SK-N-SH (cell line): ENCODE measurements around the gene GOPC. TPM values are rescaled to one million over a fixed set of nuclear protein-coding genes. Genes with fewer than 3 reads are reported as not detected.

ENCODE experiments used
- CTCF ChIA-PET: fragments of 300-600, 350-600 bp; formaldehyde crosslinking; extraction: SDS; loops from one replicate; lab custom pipeline; 2021; lab: Yijun Ruan, JAX
- POLR2A ChIA-PET: fragments of 350-600 bp; sonication (Branson Sonifier 250); formaldehyde crosslinking; extraction: SDS; loops from one replicate; lab custom pipeline; 2020; ENCODE audit warnings: antibody characterized with exemption, inconsistent platforms; lab: Yijun Ruan, JAX
- DNase-seq: peaks from one replicate; pipeline ENCODE4 v3.0.0; 2012
- H2AFZ ChIP-seq: fragments of 200-600 bp; sonication (generic); 2 replicates; pipeline ENCODE4 v1.8.1; 2016; ENCODE audit warnings: antibody characterized with exemption, mild to moderate bottlenecking, low read depth
- H3F3A ChIP-seq: fragments of 200-600 bp; sonication (generic); replicated peaks from 2 replicates; pipeline ENCODE3; 2016; ENCODE audit warnings: antibody characterized with exemption, mild to moderate bottlenecking; ENCODE audit not compliant: insufficient read depth
- H3K27ac ChIP-seq, 2 experiments: fragments of 200-500 bp in 1 of 2; fragments of 200-600 bp in 1 of 2; sonication (Bioruptor generic) in 1 of 2; sonication (generic), shearing (Covaris generic) in 1 of 2; 2 replicates each; pipeline versions ENCODE4 v1.5.1 to v1.6.1; 2014 to 2016; ENCODE audit warnings: low read depth in 2 of 2, inconsistent platforms in 1 of 2, low read length in 1 of 2, mild to moderate bottlenecking in 1 of 2, mixed read lengths in 1 of 2
- H3K27me3 ChIP-seq: fragments of 200-600 bp; sonication (generic), shearing (Covaris generic); 2 replicates; pipeline ENCODE4 v1.6.1; 2016; ENCODE audit warnings: mixed run types; ENCODE audit not compliant: insufficient read depth
- H3K36me3 ChIP-seq, 2 experiments: fragments of 200-500 bp in 1 of 2; fragments of 200-600 bp in 1 of 2; sonication (Bioruptor generic) in 1 of 2; sonication (generic) in 1 of 2; replicated peaks in 1 of 2; 2 replicates each; pipeline versions ENCODE3 to v1.5.1; 2014 to 2016; ENCODE audit warnings: low read length in 1 of 2, mild to moderate bottlenecking in 1 of 2; ENCODE audit not compliant: insufficient read depth in 2 of 2, control insufficient read depth in 1 of 2
- H3K4me1 ChIP-seq, 2 experiments: fragments of 200-500 bp in 1 of 2; fragments of 200-600 bp in 1 of 2; sonication (Bioruptor generic) in 1 of 2; sonication (generic), shearing (Covaris generic) in 1 of 2; 2 replicates each; pipeline versions ENCODE4 v1.5.1 to v1.6.1; 2014 to 2016; ENCODE audit warnings: low read depth in 1 of 2, low read length in 1 of 2, mixed run types in 1 of 2; ENCODE audit not compliant: insufficient read depth in 2 of 2, control insufficient read depth in 1 of 2
- H3K4me2 ChIP-seq: fragments of 200-600 bp; sonication (generic), shearing (Covaris generic); 2 replicates; pipeline ENCODE4 v1.6.1; 2017; ENCODE audit warnings: mixed run types
- H3K4me3 ChIP-seq, 2 experiments: fragments of 200-500 bp in 1 of 2; fragments of 200-600 bp in 1 of 2; sonication (Bioruptor generic) in 1 of 2; sonication (generic), shearing (Covaris generic) in 1 of 2; 2 replicates each; pipeline versions ENCODE4 v1.5.1 to v1.8.1; 2014 to 2016; ENCODE audit warnings: low read depth in 2 of 2, inconsistent platforms in 1 of 2, low read length in 1 of 2, mild to moderate bottlenecking in 1 of 2, mixed read lengths in 1 of 2, moderate library complexity in 1 of 2
- H3K79me2 ChIP-seq: fragments of 200-600 bp; sonication (generic); 2 replicates; pipeline ENCODE4 v1.8.1; 2017; ENCODE audit warnings: mild to moderate bottlenecking; ENCODE audit not compliant: insufficient read depth
- H3K9ac ChIP-seq: fragments of 200-600 bp; sonication (generic); 2 replicates; pipeline ENCODE4 v1.6.1; 2017; ENCODE audit warnings: mixed run types
- H3K9me2 ChIP-seq: fragments of 200-600 bp; sonication (generic); 2 replicates; pipeline ENCODE4 v1.6.1; 2017; ENCODE audit warnings: mixed run types
- H3K9me3 ChIP-seq: fragments of 200-600 bp; sonication (generic); 2 replicates; pipeline ENCODE4 v1.6.1; 2017; ENCODE audit warnings: mixed run types, mild to moderate bottlenecking, moderate library complexity
- H4K20me1 ChIP-seq: fragments of 200-600 bp; sonication (generic); 2 replicates; pipeline ENCODE4 v1.6.1; 2017; ENCODE audit warnings: mild to moderate bottlenecking, mixed run types; ENCODE audit not compliant: insufficient read depth
- CHD2 ChIP-seq: fragments of 150-350 bp; IDR thresholded peaks from 2 replicates; pipeline ENCODE4 v1.6.1; 2018; ENCODE audit warnings: low read length; ENCODE audit not compliant: partially characterized antibody
- CTCF ChIP-seq: fragments of 200-600 bp; sonication (generic); IDR thresholded peaks from 2 replicates; pipeline ENCODE4 v1.6.1; 2017; ENCODE audit warnings: antibody characterized with exemption, mild to moderate bottlenecking, moderate library complexity
- FOSL2 ChIP-seq: IDR thresholded peaks from 2 replicates; pipeline ENCODE4 v1.4.0; 2012; ENCODE audit warnings: low read depth, mild to moderate bottlenecking, moderate library complexity, borderline replicate concordance
- FOXJ3 ChIP-seq: sonication (generic); formaldehyde crosslinking; IDR thresholded peaks from 2 replicates; pipeline ENCODE4 v1.5.1; 2020; ENCODE audit warnings: mild to moderate bottlenecking, missing genetic modification reagents
- FOXM1 ChIP-seq: IDR thresholded peaks from 2 replicates; pipeline ENCODE4 v1.4.0; 2012; ENCODE audit warnings: low read depth, mild to moderate bottlenecking
- GATA2 ChIP-seq: sonication (generic); formaldehyde crosslinking; IDR thresholded peaks from 2 replicates; pipeline ENCODE4 v1.5.0; 2020; ENCODE audit warnings: mild to moderate bottlenecking, missing genetic modification reagents
- IRF3 ChIP-seq: fragments of 150-350 bp; IDR thresholded peaks from 2 replicates; pipeline ENCODE4 v1.6.1; 2016; ENCODE audit warnings: mild to moderate bottlenecking, low read depth, low read length
- JUND ChIP-seq: IDR thresholded peaks from 2 replicates; pipeline ENCODE4 v1.4.0; 2012
- MAX ChIP-seq: IDR thresholded peaks from 2 replicates; pipeline ENCODE4 v1.4.0; 2012; ENCODE audit warnings: low read depth
- MEF2A ChIP-seq: IDR thresholded peaks from 2 replicates; pipeline ENCODE4 v1.4.0; 2012; ENCODE audit warnings: low read depth, borderline replicate concordance
- MXI1 ChIP-seq: IDR thresholded peaks from 2 replicates; pipeline ENCODE4 v1.6.1; 2012; ENCODE audit warnings: mild to moderate bottlenecking, low read depth, low read length, improper control_type of control experiment
- NRF1 ChIP-seq: IDR thresholded peaks from 2 replicates; pipeline ENCODE4 v1.6.1; 2012; ENCODE audit warnings: low read depth, mild to moderate bottlenecking, low read length
- PBX3 ChIP-seq: IDR thresholded peaks from 2 replicates; pipeline ENCODE4; 2012
- RAD21 ChIP-seq: IDR thresholded peaks from 2 replicates; pipeline ENCODE4 v1.6.1; 2012; ENCODE audit warnings: mild to moderate bottlenecking, low read length
- SMC3 ChIP-seq: IDR thresholded peaks from 2 replicates; pipeline ENCODE4 v1.6.1; 2012; ENCODE audit warnings: low read depth, low read length, improper control_type of control experiment
- TAF1 ChIP-seq: IDR thresholded peaks from 2 replicates; pipeline ENCODE4 v1.6.1; 2012; ENCODE audit warnings: low read depth, mild to moderate bottlenecking, low read length, moderate library complexity, borderline replicate concordance
- TCF12 ChIP-seq: IDR thresholded peaks from 2 replicates; pipeline ENCODE4 v1.4.0; 2012
- USF1 ChIP-seq: IDR thresholded peaks from 2 replicates; pipeline ENCODE4 v1.4.0; 2012; ENCODE audit warnings: low read depth, borderline replicate concordance
- ZBTB33 ChIP-seq: IDR thresholded peaks from 2 replicates; pipeline ENCODE4 v1.4.0; 2012; ENCODE audit warnings: low read depth, borderline replicate concordance
- WGBS: methylation state at CpG from one replicate; pipeline ENCODE4 v1.1.6; 2017; ENCODE audit warnings: low lambda C conversion rate; 5-methylcytosine and 5-hydroxymethylcytosine counted together
- polyA plus RNA-seq, 3 experiments: library from polyadenylated mRNA; depleted of rRNA; stranded (reverse); fragments of >200 nt; gene quantifications; 2 replicates each; pipeline ENCODE4 v1.2.3, GENCODE V29; 2012

The GOPC gene
- polyA plus RNA-seq, 1 of the 3 experiments (the other 2 are of a cell fraction), result 20.8 TPM

- Histone ChIP-seq H3K4me2 (no peak overlapping the region), H3K79me2 (no peaks in the 10 kb centered on the region), H3K9ac (no peak overlapping the region), H3K36me3 (peaks cover 0 to 2% of the 10 kb centered on the region in 2 experiments)
- TF ChIP-seq USF1 (no peak), FOXM1 (no peak), MAX (no peak), CTCF (no peak), SMC3 (no peak), ZBTB33 (no peak), RAD21 (no peak), MXI1 (no peak), NRF1 (no peak), GATA2 (no peak), FOXJ3 (CRISPR knock-in tag) (no peak), PBX3 (no peak), TAF1 (no peak), IRF3 (no peak), TCF12 (no peak), CHD2 (no peak), MEF2A (no peak), JUND (no peak), FOSL2 (no peak)
- TF ChIP-seq, all 33 proteins: peak for 0
- 0% methylated on average over 1 of the region's 1 CpG for WGBS
- Histone ChIP-seq H3K9me2 (no peaks in the 10 kb centered on the region), H3F3A (no peaks in the 10 kb centered on the region), H3K27ac (no peak overlapping the region), H3K27me3 (no peaks in the 10 kb centered on the region), H4K20me1 (no peaks in the 10 kb centered on the region), H3K4me1 (no peaks in the 10 kb centered on the region; a peak in 1 of 4 replicates), H3K9me3 (peaks cover 13% of the 10 kb centered on the region; the same call in 1 of the 2 replicates), H2AFZ (no peak overlapping the region), H3K4me3 (no peak overlapping the region)
- DNase-seq, result no peak
- ChIA-PET CTCF (interaction anchor here (0.8 kb wide), 1 partner anchor 24 kb away, joined by 3 read pairs; no protein-coding TSS in a partner anchor), POLR2A (no interaction called here)
Measured at GRCh38 chr6:117629119-117629660, 26.9 kb upstream of the GOPC start.
